Measurements from ENCODE around the gene DDX31.

DDX31 gene

DNA sequence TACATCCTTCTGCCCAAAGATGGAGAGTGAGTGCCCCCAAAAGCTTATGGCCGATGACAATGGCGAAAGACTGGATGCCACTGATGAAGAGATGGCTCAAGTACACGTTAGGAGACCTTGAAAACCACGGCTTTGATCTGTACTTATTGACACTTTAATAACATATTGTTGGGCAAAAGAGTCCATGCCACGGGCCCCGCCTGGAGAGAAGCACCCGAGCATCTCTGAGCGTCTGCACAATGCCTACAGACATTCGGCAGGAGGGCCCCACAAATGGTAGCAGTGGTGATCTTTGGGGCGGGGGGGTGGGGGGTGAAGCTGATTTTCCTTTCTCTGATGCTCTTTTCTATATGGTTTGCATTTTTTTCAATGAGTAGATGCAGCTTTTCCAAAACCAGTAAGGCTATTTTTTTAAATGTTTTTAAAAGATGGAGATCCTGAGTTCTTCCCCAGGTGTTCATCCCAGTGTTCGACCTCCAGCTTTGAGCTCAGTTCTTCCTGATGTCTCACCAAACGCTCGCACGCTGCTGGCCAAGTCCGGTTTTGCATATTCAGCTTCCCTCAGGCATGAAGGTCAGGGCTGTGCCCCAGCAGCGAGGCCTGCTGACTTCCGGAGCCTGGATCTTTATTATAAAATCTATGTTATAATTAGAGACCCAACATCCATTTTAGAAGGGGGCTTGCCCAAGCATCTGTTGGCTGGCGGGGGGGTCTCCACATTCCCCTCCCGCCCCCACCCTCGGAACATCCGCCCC lies 121.6 kb downstream of the DDX31 start:
- Mint-ChIP-seq H3K9me3 (no peaks in the 10 kb centered on the region), H3K36me3 (ENCODE audit: low read depth) (no peaks in the 10 kb centered on the region), H3K27me3 (ENCODE audit: low read depth, poor library complexity) (peaks cover 13% of the 10 kb centered on the region), H3K4me3 (no peak overlapping the region), H3K27ac (no peak overlapping the region), H3K4me1 (peaks cover 90% of the 10 kb centered on the region)
- TF ChIP-seq, protein P1, sequence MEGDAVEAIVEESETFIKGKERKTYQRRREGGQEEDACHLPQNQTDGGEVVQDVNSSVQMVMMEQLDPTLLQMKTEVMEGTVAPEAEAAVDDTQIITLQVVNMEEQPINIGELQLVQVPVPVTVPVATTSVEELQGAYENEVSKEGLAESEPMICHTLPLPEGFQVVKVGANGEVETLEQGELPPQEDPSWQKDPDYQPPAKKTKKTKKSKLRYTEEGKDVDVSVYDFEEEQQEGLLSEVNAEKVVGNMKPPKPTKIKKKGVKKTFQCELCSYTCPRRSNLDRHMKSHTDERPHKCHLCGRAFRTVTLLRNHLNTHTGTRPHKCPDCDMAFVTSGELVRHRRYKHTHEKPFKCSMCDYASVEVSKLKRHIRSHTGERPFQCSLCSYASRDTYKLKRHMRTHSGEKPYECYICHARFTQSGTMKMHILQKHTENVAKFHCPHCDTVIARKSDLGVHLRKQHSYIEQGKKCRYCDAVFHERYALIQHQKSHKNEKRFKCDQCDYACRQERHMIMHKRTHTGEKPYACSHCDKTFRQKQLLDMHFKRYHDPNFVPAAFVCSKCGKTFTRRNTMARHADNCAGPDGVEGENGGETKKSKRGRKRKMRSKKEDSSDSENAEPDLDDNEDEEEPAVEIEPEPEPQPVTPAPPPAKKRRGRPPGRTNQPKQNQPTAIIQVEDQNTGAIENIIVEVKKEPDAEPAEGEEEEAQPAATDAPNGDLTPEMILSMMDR (IDR thresholded peaks at IDR 0.05): no peak
- no peak for DNase-seq

DNA sequence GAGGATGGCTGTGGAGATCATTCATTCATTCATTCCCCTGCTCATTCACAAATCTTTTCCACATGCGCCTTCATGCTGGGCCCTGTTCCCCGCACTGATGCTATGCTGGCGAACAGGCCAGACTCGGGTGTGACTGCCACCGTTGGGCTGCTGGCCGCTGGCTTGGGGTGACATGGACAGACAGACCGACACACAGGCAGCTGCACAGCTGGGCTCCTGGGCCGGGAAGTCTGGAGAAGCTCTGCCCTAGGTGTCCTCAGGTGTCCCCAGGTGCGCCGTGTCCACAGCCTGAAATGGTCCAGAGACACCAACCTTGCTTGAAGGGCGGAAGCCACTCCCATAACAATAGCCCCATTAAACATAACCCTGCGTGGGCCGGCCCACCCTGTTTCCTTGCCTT lies 122.3 kb downstream of the DDX31 start:
- Mint-ChIP-seq H3K36me3 (ENCODE audit: low read depth) (no peaks in the 10 kb centered on the region), H3K4me1 (peaks cover 96% of the 10 kb centered on the region), H3K27me3 (ENCODE audit: low read depth, poor library complexity) (peaks cover 16% of the 10 kb centered on the region), H3K27ac (peak overlapping the region; percentile 42), H3K9me3 (no peaks in the 10 kb centered on the region), H3K4me3 (no peak overlapping the region)
- no peak for DNase-seq
- TF ChIP-seq, protein P1 (IDR thresholded peaks at IDR 0.05): no peak

DNA sequence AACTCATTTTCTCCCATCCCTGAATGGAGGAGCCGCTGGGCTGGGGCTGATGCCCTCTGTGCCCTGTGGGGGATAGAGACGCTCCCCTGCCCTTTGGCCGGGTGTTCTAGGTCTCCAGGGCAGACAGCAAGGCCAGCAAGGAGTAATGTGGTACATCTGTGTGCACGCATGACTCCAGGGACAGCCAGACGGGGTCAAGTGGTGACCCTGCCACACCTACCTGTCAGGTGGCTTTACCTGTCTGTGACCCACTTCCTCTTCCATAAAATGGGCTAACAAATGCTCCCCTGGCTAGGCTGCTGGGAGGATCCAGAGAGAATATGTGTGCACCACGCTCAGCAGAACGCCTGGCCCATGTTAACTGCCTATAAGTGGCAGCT lies 122.7 kb downstream of the DDX31 start:
- no peaks in the 10 kb centered on the region for H3K9me3 Mint-ChIP-seq
- H3K36me3 Mint-ChIP-seq (ENCODE audit: low read depth): no peaks in the 10 kb centered on the region
- TF ChIP-seq, protein P1 (IDR thresholded peaks at IDR 0.05): no peak
- H3K27me3 Mint-ChIP-seq (ENCODE audit: low read depth, poor library complexity): peaks cover 17% of the 10 kb centered on the region
- H3K27ac Mint-ChIP-seq: no peak overlapping the region
- peaks cover 96% of the 10 kb centered on the region for H3K4me1 Mint-ChIP-seq
- no peak overlapping the region for H3K4me3 Mint-ChIP-seq
- DNase-seq: no peak

GRCh38 chr9:132546148-132547051 lies 123.4 kb downstream of the DDX31 start:
- Mint-ChIP-seq H3K9me3 (no peaks in the 10 kb centered on the region), H3K27me3 (ENCODE audit: low read depth, poor library complexity) (peaks cover 19% of the 10 kb centered on the region), H3K27ac (peak overlapping the region; percentile 54), H3K36me3 (ENCODE audit: low read depth) (no peaks in the 10 kb centered on the region), H3K4me1 (peaks cover 96% of the 10 kb centered on the region), H3K4me3 (peak overlapping the region; percentile 76)
- TF ChIP-seq, protein P1 (IDR thresholded peaks at IDR 0.05): peak; percentile 68
- peak; percentile 78 for DNase-seq

GRCh38 chr9:132545578-132545977 lies 124.2 kb downstream of the DDX31 start:
- peaks cover 19% of the 10 kb centered on the region for H3K27me3 Mint-ChIP-seq (ENCODE audit: low read depth, poor library complexity)
- TF ChIP-seq, protein P1 (IDR thresholded peaks at IDR 0.05): no peak
- H3K4me1 Mint-ChIP-seq: peaks cover 88% of the 10 kb centered on the region
- no peaks in the 10 kb centered on the region for H3K9me3 Mint-ChIP-seq
- H3K4me3 Mint-ChIP-seq: no peak overlapping the region
- H3K27ac Mint-ChIP-seq: no peak overlapping the region
- H3K36me3 Mint-ChIP-seq (ENCODE audit: low read depth): no peaks in the 10 kb centered on the region
- no peak for DNase-seq
